WTC11 (cell line): ENCODE data around the gene CYSTM1. TPM values are rescaled to one million over a fixed set of nuclear protein-coding genes. Genes with fewer than 3 reads are reported as not detected.

Experiments
- ATAC-seq: fragments of 200-7000 bp; cut with Tn5 transposase; 2 replicates; pipeline ENCODE4 v1.10.0; 2021; ENCODE audit warnings: mild to moderate bottlenecking, moderate library complexity
- CTCF ChIA-PET: fragments of 300-600 bp; sonication (Branson Sonifier 250); formaldehyde crosslinking; loops from one replicate; lab custom pipeline; 2021; ENCODE audit warnings: antibody characterized with exemption; lab: Charles Lee
- POLR2A ChIA-PET: fragments of 350-600 bp; sonication (Branson Sonifier 250); formaldehyde crosslinking; loops from one replicate; lab custom pipeline; 2021; ENCODE audit warnings: antibody characterized with exemption; lab: Charles Lee
- DNase-seq: peaks from one replicate; pipeline ENCODE4 v3.0.0; 2021; ENCODE audit warnings: low spot score
- H3K27ac Mint-ChIP-seq: 2 replicates; pipeline ENCODE4 v1.8.0; 2021; ENCODE audit warnings: mixed read lengths
- H3K27me3 Mint-ChIP-seq: 2 replicates; pipeline ENCODE4 v1.8.0; 2021; ENCODE audit warnings: low read depth, mild to moderate bottlenecking, moderate library complexity, mixed read lengths
- H3K36me3 Mint-ChIP-seq: 2 replicates; pipeline ENCODE4 v1.8.0; 2021; ENCODE audit warnings: mixed read lengths
- H3K4me1 Mint-ChIP-seq: 2 replicates; pipeline ENCODE4 v1.8.0; 2022; ENCODE audit warnings: mixed read lengths
- H3K4me3 Mint-ChIP-seq: 2 replicates; pipeline ENCODE4 v1.8.0; 2021; ENCODE audit warnings: mild to moderate bottlenecking, moderate library complexity, mixed read lengths
- H3K9me3 Mint-ChIP-seq: 2 replicates; pipeline ENCODE4 v1.8.0; 2021; ENCODE audit warnings: mixed read lengths
- ATF1 ChIP-seq: sonication (generic); formaldehyde crosslinking; IDR thresholded peaks from 2 replicates; pipeline ENCODE4 v1.8.1; 2023; ENCODE audit warnings: mild to moderate bottlenecking, moderate library complexity, missing genetic modification reagents
- ATF2 ChIP-seq: sonication (generic); formaldehyde crosslinking; IDR thresholded peaks from 2 replicates; pipeline ENCODE4 v1.8.1; 2022; ENCODE audit warnings: low read depth, missing genetic modification reagents, borderline replicate concordance
- CREM ChIP-seq: sonication (generic); formaldehyde crosslinking; IDR thresholded peaks from 2 replicates; pipeline ENCODE4 v1.8.1; 2022; ENCODE audit warnings: mild to moderate bottlenecking, missing genetic modification reagents, moderate library complexity
- E2F5 ChIP-seq: sonication (generic); formaldehyde crosslinking; IDR thresholded peaks from 2 replicates; pipeline ENCODE4 v1.8.1; 2022; ENCODE audit warnings: mild to moderate bottlenecking, moderate library complexity, missing genetic modification reagents
- ELF4 ChIP-seq: sonication (generic); formaldehyde crosslinking; IDR thresholded peaks from 2 replicates; pipeline ENCODE4 v1.8.1; 2022; ENCODE audit warnings: low read depth, mild to moderate bottlenecking, moderate library complexity, missing genetic modification reagents
- ESRRA ChIP-seq: sonication (generic); formaldehyde crosslinking; IDR thresholded peaks from 2 replicates; pipeline ENCODE4 v1.8.1; 2022; ENCODE audit warnings: mild to moderate bottlenecking, missing genetic modification reagents, borderline replicate concordance
- FOXJ3 ChIP-seq: sonication (generic); formaldehyde crosslinking; IDR thresholded peaks from 2 replicates; pipeline ENCODE4 v1.9.0; 2021; ENCODE audit warnings: missing genetic modification reagents, mild to moderate bottlenecking, borderline replicate concordance
- FOXP1 ChIP-seq: sonication (generic); formaldehyde crosslinking; IDR thresholded peaks from 2 replicates; pipeline ENCODE4 v1.8.0; 2022; ENCODE audit warnings: missing genetic modification reagents, mild to moderate bottlenecking, moderate library complexity, borderline replicate concordance
- FOXP4 ChIP-seq: sonication (generic); formaldehyde crosslinking; IDR thresholded peaks from 2 replicates; pipeline ENCODE4 v1.8.0; 2022; ENCODE audit warnings: mild to moderate bottlenecking, missing genetic modification reagents
- IRF2 ChIP-seq: sonication (generic); formaldehyde crosslinking; IDR thresholded peaks from 2 replicates; pipeline ENCODE4 v1.8.0; 2022; ENCODE audit warnings: low read depth, missing genetic modification reagents, borderline replicate concordance
- MAX ChIP-seq: sonication (generic); formaldehyde crosslinking; IDR thresholded peaks from 2 replicates; pipeline ENCODE4 v1.8.0; 2022; ENCODE audit warnings: mild to moderate bottlenecking, missing genetic modification reagents
- MLX ChIP-seq: sonication (generic); formaldehyde crosslinking; IDR thresholded peaks from 2 replicates; pipeline ENCODE4 v1.8.1; 2023; ENCODE audit warnings: mild to moderate bottlenecking, missing genetic modification reagents, moderate library complexity
- NFE2L1 ChIP-seq: sonication (generic); formaldehyde crosslinking; IDR thresholded peaks from 2 replicates; pipeline ENCODE4 v1.8.1; 2023; ENCODE audit warnings: missing genetic modification reagents
- TP53 ChIP-seq: sonication (generic); formaldehyde crosslinking; IDR thresholded peaks from 2 replicates; pipeline ENCODE4 v1.8.1; 2023; ENCODE audit warnings: mild to moderate bottlenecking, missing genetic modification reagents
- ZNF263 ChIP-seq: sonication (generic); formaldehyde crosslinking; IDR thresholded peaks from 2 replicates; pipeline ENCODE4 v1.8.1; 2022; ENCODE audit warnings: low read depth, mild to moderate bottlenecking, moderate library complexity, missing genetic modification reagents
- ZNF281 ChIP-seq: sonication (generic); formaldehyde crosslinking; IDR thresholded peaks from 2 replicates; pipeline ENCODE4 v1.8.0; 2023; ENCODE audit warnings: mild to moderate bottlenecking, missing genetic modification reagents
- ZNF396 ChIP-seq: fragments of 250-450 bp; sonication (Bioruptor Pico); IDR thresholded peaks from 2 replicates; pipeline ENCODE4 v1.8.0; 2021; ENCODE audit warnings: mild to moderate bottlenecking, moderate library complexity, borderline replicate concordance
- ZNF425 ChIP-seq: fragments of 250-450 bp; sonication (Bioruptor Pico); conservative IDR thresholded peaks from 2 replicates; pipeline ENCODE4 v1.9.0; 2021; ENCODE audit warnings: mild to moderate bottlenecking
- total RNA-seq: library from RNA; stranded (reverse); gene quantifications from 3 replicates; pipeline ENCODE4 v1.2.3, GENCODE V29; 2021

CYSTM1 gene
- total RNA-seq, 1 experiment from 2014 or later, result 29.3 TPM

- Mint-ChIP-seq H3K27me3 (peaks cover 8% of the 10 kb centered on the region; the same call in 1 of the 2 replicates), H3K36me3 (no peaks in the 10 kb centered on the region), H3K4me3 (no peak overlapping the region), H3K4me1 (peaks cover 14% of the 10 kb centered on the region), H3K9me3 (no peaks in the 10 kb centered on the region), H3K27ac (no peak overlapping the region)
- no peak for ATAC-seq
- no peak for TF ChIP-seq ATF1 (CRISPR knock-in tag)
- TF ChIP-seq FOXJ3 (CRISPR knock-in tag), result no peak
- no peak for TF ChIP-seq ZNF263
- no peak for TF ChIP-seq ESRRA
- TF ChIP-seq FOXP1 (CRISPR knock-in tag), result no peak
- no peak for TF ChIP-seq IRF2 (CRISPR knock-in tag)
- no peak for TF ChIP-seq TP53 (CRISPR knock-in tag)
- TF ChIP-seq MAX (CRISPR knock-in tag), result no peak
- TF ChIP-seq ZNF425 (CRISPR knock-in tag), result no peak
- TF ChIP-seq NFE2L1, result no peak
- TF ChIP-seq CREM, result no peak
- no peak for TF ChIP-seq MLX (CRISPR knock-in tag)
- no peak for TF ChIP-seq ZNF396 (CRISPR knock-in tag)
- no peak for TF ChIP-seq ATF2 (CRISPR knock-in tag)
- no peak for TF ChIP-seq ZNF281 (CRISPR knock-in tag)
- TF ChIP-seq ELF4 (CRISPR knock-in tag), result no peak
- no peak for TF ChIP-seq E2F5
- TF ChIP-seq FOXP4 (CRISPR knock-in tag), result no peak
- DNase-seq, result no peak
- POLR2A ChIA-PET, result no interaction called here
- CTCF ChIA-PET, result interaction anchor here (1.1 to 1.4 kb wide), 2 partner anchors 97 to 198 kb away, joined by 3 read pairs; no protein-coding TSS in a partner anchor
Observed at GRCh38 chr5:140166911-140167310, 8.1 kb upstream of the CYSTM1 start.
